Measurements from ENCODE around the gene TMEM255A. TPM values are rescaled to one million over a fixed set of nuclear protein-coding genes. Genes with fewer than 3 reads are reported as not detected.

Gene TMEM255A
- total RNA-seq, 4 donors from 2014 or later = 1.5 TPM; not detected in 3

- no peak overlapping the region for H3K4me3 ChIP-seq
- no peaks in the 10 kb centered on the region for H3K9me3 ChIP-seq
- no peak overlapping the region for H3K27ac ChIP-seq
- TF ChIP-seq POLR2A (IDR thresholded peaks at IDR 0.05) = no peak
- TF ChIP-seq, protein P1, sequence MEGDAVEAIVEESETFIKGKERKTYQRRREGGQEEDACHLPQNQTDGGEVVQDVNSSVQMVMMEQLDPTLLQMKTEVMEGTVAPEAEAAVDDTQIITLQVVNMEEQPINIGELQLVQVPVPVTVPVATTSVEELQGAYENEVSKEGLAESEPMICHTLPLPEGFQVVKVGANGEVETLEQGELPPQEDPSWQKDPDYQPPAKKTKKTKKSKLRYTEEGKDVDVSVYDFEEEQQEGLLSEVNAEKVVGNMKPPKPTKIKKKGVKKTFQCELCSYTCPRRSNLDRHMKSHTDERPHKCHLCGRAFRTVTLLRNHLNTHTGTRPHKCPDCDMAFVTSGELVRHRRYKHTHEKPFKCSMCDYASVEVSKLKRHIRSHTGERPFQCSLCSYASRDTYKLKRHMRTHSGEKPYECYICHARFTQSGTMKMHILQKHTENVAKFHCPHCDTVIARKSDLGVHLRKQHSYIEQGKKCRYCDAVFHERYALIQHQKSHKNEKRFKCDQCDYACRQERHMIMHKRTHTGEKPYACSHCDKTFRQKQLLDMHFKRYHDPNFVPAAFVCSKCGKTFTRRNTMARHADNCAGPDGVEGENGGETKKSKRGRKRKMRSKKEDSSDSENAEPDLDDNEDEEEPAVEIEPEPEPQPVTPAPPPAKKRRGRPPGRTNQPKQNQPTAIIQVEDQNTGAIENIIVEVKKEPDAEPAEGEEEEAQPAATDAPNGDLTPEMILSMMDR (IDR thresholded peaks at IDR 0.05) = no peak
- H3K4me1 ChIP-seq = no peaks in the 10 kb centered on the region
- no peaks in the 10 kb centered on the region for H3K36me3 ChIP-seq
- DNase-seq = no peak
- H3K27me3 ChIP-seq = no peaks in the 10 kb centered on the region
Observed at GRCh38 chrX:120294651-120295050, 16.6 kb downstream of the TMEM255A start.

DNA sequence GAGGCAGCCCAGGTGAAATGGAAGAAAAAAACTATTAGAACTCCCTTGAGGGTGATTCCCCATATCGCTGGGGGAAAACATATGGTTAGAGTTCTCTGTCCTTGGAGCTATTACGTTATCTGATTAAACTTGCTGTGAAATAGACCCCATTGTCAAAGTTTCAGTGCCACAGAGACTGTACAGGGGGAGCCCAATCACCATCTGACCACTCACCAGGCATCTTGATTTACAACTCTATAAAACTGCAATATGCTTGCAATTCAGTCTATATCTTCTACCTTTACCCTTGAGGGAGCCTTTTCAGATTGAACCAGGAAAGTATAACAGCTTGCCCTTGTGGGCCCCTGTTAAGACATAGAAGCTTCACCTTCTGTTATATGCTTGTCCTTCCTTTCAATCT lies 18.2 kb downstream of the TMEM255A start:
- H3K4me1 ChIP-seq = no peaks in the 10 kb centered on the region

GRCh38 chrX:120291211-120291610 lies 20.1 kb downstream of the TMEM255A start:
- Histone ChIP-seq H3K27ac (no peak overlapping the region), H3K4me1 (no peaks in the 10 kb centered on the region), H3K4me3 (no peak overlapping the region), H3K36me3 (no peaks in the 10 kb centered on the region), H3K9me3 (no peaks in the 10 kb centered on the region), H3K27me3 (no peaks in the 10 kb centered on the region)
- DNase-seq = no peak
- no peak for TF ChIP-seq POLR2A (IDR thresholded peaks at IDR 0.05)
- TF ChIP-seq, protein P1 (IDR thresholded peaks at IDR 0.05) = no peak

More for the DNA sequence above, 18.2 kb downstream of the TMEM255A start:
- Histone ChIP-seq H3K36me3 (no peaks in the 10 kb centered on the region), H3K27ac (no peak overlapping the region), H3K4me3 (no peak overlapping the region), H3K27me3 (no peaks in the 10 kb centered on the region), H3K9me3 (no peaks in the 10 kb centered on the region)
- no peak for TF ChIP-seq POLR2A (IDR thresholded peaks at IDR 0.05)
- TF ChIP-seq, protein P1 (IDR thresholded peaks at IDR 0.05) = no peak
- DNase-seq = no peak

DNA sequence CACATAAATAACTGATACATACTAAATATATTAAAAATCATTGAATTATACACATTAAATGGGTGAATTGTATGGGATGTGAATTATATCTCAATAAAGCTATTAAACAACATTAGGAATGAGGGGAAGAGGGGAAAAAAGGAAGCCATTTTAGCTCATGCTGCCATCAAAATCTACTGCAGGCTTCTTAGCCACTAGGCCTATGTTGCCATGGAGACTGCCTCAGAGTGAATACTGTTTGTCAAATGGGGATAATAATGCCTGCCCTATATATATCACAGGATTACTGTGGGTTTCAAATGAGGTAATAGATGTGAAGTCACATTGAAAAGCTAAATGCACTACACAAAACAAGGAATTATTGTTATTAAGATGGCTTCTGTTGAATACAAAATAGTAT lies 21.2 kb downstream of the TMEM255A start:
- Histone ChIP-seq H3K4me1 (no peaks in the 10 kb centered on the region), H3K36me3 (no peaks in the 10 kb centered on the region), H3K9me3 (no peaks in the 10 kb centered on the region), H3K27me3 (no peaks in the 10 kb centered on the region), H3K27ac (no peak overlapping the region), H3K4me3 (no peak overlapping the region)
- no peak for DNase-seq
- TF ChIP-seq POLR2A (IDR thresholded peaks at IDR 0.05) = no peak
- TF ChIP-seq, protein P1 (IDR thresholded peaks at IDR 0.05) = no peak

GRCh38 chrX:120287513-120288112 lies 23.6 kb downstream of the TMEM255A start:
- no peak overlapping the region for H3K4me3 ChIP-seq
- H3K9me3 ChIP-seq = no peaks in the 10 kb centered on the region
- DNase-seq = no peak
- no peaks in the 10 kb centered on the region for H3K4me1 ChIP-seq
- H3K27ac ChIP-seq = no peak overlapping the region
- no peaks in the 10 kb centered on the region for H3K27me3 ChIP-seq
- H3K36me3 ChIP-seq = no peaks in the 10 kb centered on the region
- TF ChIP-seq, protein P1 (IDR thresholded peaks at IDR 0.05) = no peak
- no peak for TF ChIP-seq POLR2A (IDR thresholded peaks at IDR 0.05)
